Myocyte (in vitro differentiated cells): Measurements from ENCODE around the gene TTLL12. TPM values are rescaled to one million over a fixed set of nuclear protein-coding genes. Genes with fewer than 3 reads are reported as not detected.

ENCODE experiments used
- DNase-seq: peaks from one replicate; pipeline ENCODE4 v3.0.0-alpha.2; 2012; ENCODE audit warnings: low read depth
- total RNA-seq: library from RNA; depleted of rRNA; stranded (reverse); fragments of >200 nt; gene quantifications from 2 replicates; pipeline ENCODE4 v1.2.3, GENCODE V29; 2014

The TTLL12 gene
- total RNA-seq, 1 donor from 2014 or later, result 33.8 TPM

- no peak for DNase-seq
Observed at GRCh38 chr22:43129426-43130425, 57.2 kb downstream of the TTLL12 start.

GRCh38 chr22:43128928-43129424 lies 58.0 kb downstream of the TTLL12 start:
- DNase-seq, result peak; percentile 22

GRCh38 chr22:43128116-43128515 lies 58.8 kb downstream of the TTLL12 start:
- no peak for DNase-seq

GRCh38 chr22:43127166-43127908 lies 59.6 kb downstream of the TTLL12 start:
- no peak for DNase-seq

- DNase-seq, result peak; percentile 33
Observed at GRCh38 chr22:43126501-43127165, 60.3 kb downstream of the TTLL12 start.

- DNase-seq, result no peak
Observed at GRCh38 chr22:43118953-43119458, 67.9 kb downstream of the TTLL12 start.

- no peak for DNase-seq
Observed at GRCh38 chr22:43118024-43118849, 68.7 kb downstream of the TTLL12 start.

- DNase-seq, result no peak
Observed at GRCh38 chr22:43116932-43117331, 70.0 kb downstream of the TTLL12 start.

Other genes with a start within 250 kb of the TTLL12 start
- gene PACSIN2, start 172.0 kb downstream of the TTLL12 start, total RNA-seq, result 45.5 and 49.3 TPM in 2 replicates
- 10.6 and 10.8 TPM in 2 replicates for gene TTLL1, start 97.7 kb downstream of the TTLL12 start, total RNA-seq
- not detected in 2 replicates for gene BIK, start 76.4 kb downstream of the TTLL12 start, total RNA-seq
- gene MCAT, start 43.7 kb downstream of the TTLL12 start, total RNA-seq, result 26.4 and 28.0 TPM in 2 replicates
- 293 and 367 TPM in 2 replicates for gene TSPO, start 35.6 kb downstream of the TTLL12 start, total RNA-seq
- not detected in 2 replicates for gene SCUBE1, start 156.2 kb upstream of the TTLL12 start, total RNA-seq
- gene MPPED1, start 224.9 kb upstream of the TTLL12 start, total RNA-seq, result not detected in 2 replicates